Kidney capillary endothelial cell (primary cell): Measurements from ENCODE around the gene CABP7.

Source experiments
- DNase-seq: peaks from one replicate; pipeline ENCODE4 v3.0.0-alpha.2; 2018; ENCODE audit warnings: low spot score

Gene CABP7

DNA sequence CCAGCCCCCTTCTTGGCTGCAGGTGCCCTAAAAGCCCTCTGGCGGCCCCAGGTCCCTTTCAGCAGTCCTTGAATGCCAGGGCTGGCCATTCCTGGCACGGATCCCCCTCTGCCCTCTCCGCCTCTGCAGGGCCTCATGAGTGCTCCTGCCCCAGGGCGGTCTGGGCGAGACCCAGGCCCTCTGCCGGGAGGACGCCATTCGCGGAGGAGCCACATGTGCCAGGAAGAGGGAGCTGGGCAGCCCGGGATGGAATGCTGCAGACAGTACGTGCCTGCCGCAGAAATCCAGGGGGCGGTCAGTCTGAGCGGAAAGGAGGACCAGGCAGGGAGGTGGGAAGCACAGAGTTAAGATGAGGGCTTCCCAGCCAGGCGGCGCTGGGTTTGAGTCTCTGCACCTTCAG is 2.8 kb downstream of the CABP7 start:
- no peak for DNase-seq

DNA sequence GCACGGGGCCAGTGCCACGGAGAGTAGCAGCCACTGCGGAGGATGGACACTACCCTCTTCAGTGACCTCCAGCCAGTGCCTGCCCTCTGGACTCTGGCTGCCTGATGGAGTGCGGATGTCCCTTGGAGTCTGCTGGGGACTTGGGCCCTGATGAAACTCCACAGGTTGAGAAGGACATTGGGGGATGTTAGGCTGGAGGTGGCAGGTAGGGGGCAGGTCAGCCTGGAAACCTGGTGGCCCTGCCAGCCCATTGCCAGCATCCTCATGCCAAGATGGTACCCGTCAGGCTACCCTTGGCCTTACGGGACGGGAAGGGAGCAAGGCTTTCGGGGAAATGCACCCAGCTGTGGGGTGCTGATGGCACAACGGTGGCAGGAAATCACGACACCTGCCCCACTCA is 4.0 kb downstream of the CABP7 start:
- DNase-seq: no peak

DNA sequence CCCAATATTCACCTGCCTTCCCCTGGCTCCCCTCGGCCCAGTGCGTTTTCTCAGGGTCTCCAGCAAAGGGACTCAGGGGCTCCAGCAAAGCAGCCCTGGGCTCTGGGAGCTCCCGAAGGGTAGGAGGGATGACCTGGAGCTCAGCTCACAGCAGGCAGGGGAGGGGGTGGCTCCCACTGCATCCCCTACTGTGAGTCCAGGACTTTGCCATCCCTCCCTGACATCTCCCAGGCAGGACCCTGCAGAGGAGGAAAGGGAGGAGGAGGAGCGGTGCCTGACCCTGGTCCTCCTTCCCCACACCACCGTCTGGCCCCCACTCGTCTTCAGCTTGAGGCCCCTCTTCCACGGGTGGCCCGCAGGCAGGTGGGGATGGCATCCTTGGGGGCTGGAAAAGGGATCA is 5.0 kb downstream of the CABP7 start:
- no peak for DNase-seq

DNA sequence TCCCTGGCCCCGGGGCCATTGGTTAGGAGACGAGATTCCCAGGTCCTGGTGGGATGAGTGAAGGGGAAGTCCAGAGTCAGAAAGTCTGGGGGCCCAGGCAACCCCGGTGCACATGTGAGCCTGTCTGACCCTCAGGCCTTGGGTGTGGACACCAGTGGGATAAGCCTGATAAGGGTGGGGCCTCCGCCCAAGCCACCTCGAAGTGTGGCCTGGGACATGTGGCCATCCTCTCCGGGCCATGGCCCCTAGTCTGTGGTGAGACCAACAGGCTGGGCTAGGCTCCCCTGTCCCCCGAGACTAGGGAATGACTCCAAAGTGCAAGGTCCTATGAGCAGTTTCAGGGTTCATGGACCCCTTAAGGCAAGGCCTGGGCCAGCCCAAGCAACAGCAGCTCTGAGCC is 6.3 kb downstream of the CABP7 start:
- DNase-seq: no peak

DNA sequence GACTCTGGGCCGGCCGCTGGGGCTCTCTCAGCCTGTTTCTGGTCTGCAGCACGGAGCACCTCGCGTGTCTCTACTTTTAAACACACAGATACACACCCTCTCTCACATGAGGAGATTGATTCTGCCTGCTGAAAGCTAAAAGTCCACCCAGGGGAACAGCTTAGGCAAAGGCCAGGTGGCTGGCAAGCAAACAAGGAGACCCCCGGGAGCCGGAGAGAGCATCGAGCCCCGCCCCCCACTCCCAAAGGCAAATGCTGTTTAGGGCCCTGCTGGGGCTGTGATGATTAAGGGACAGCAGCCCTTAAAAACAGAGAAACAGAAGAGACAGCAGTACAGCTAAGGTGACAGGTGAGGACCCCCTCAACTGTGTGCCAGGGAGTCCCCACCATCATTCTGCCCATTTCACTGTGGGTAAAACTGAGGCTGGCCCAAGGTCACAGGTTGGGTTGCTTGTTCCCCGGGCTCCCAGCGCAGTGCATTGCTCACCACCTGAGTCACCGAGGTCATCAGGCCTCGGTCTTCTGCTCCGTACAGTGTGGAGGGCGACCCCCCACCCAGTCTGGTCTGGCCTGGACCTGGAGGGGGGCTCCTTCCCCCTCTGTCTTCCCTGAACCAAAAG is 6.8 kb downstream of the CABP7 start:
- no peak for DNase-seq

DNA sequence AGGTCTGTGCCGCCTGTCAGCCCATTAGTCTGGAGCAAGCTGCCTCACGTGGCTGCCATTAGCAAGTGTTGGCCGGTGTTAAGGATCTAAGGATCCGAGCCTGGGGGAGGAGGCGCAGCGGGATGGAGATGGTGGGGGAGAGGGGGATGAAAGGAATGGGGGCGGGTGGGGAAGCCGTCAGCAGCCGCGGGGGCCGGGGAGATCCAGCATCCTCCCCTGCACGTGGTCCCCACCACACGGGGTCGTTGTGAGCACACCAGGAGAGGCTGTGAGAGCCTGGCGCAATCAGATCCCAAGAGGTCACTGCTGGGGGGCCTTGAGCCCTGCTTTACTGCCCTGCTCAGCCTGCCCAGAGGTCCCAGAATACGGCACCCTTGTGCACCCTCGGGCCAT is 7.3 kb downstream of the CABP7 start:
- peak; percentile 17 for DNase-seq

DNA sequence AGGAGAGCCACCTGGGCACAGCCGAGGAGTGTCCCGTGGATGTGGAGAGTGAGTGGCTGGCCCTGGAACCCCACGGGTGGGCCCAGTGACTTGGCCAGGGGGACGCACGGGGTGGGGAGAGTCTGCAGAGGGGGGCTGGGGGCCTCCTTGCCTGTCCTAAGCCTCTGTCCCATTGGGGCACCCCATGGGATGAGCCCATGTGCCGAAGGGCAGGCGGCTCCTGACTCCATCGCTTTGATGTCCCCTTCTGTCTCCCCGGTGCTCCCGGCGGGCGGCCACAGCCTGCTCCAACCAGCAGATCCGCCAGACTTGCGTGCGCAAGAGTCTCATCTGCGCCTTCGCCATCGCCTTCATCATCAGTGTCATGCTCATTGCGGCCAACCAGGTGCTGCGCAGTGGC is 9.4 kb downstream of the CABP7 start:
- no peak for DNase-seq

DNA sequence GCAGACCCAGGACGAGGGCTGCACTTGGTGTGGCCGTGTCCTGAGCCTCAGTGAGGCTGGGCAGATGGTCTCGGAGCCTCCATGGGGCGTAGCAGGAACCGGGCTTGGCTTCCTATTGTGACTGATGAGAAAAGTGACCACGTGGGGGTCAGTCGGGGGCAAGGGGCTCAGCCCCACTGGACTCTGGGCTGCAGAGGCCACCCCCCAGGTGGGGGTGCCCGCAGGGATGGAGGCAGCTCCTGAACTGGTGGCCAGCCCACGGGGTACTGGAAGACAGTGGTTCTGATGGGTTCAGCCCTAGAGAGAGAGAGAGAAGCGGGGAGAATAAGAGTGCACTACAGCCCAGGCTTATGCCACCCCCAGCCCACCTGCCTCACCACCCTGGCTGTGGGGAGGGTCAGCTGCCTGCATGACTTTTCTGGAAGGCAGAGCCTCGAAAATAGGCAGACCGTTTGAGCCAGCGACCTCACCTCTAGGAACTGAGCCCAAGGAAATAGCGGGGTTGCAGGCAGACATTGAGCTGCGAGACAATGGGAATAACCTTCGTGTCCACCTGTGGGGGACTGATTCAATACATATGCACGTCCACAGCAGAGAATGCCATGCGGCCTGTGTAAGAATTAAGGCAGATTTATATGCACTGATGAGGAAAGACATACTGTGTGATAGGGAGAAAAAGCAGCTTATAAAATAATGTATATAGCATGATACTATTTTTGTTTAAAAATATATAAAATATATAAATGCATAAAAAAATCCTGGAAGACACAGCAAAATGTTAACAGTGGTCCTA is 11.5 kb downstream of the CABP7 start:
- no peak for DNase-seq

DNA sequence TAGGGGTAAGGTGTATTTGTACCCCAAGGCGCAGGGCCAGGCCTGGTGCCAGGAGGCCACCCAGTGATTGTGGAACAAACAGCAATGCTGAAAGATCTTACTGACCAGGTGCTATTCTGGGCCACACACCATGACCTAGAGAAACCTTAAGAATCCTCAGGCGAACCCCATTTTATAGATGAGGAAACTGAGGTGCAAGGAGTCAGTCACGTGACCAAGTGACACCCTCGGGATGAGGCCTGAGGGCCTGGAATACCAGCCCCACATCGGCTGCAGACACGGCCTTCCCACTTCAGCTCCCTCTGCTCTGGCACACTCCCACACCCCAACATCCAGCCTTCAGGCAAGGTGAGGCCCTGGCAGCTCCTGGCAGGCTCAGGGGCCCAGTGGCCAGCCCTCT is 13.1 kb downstream of the CABP7 start:
- no peak for DNase-seq

DNA sequence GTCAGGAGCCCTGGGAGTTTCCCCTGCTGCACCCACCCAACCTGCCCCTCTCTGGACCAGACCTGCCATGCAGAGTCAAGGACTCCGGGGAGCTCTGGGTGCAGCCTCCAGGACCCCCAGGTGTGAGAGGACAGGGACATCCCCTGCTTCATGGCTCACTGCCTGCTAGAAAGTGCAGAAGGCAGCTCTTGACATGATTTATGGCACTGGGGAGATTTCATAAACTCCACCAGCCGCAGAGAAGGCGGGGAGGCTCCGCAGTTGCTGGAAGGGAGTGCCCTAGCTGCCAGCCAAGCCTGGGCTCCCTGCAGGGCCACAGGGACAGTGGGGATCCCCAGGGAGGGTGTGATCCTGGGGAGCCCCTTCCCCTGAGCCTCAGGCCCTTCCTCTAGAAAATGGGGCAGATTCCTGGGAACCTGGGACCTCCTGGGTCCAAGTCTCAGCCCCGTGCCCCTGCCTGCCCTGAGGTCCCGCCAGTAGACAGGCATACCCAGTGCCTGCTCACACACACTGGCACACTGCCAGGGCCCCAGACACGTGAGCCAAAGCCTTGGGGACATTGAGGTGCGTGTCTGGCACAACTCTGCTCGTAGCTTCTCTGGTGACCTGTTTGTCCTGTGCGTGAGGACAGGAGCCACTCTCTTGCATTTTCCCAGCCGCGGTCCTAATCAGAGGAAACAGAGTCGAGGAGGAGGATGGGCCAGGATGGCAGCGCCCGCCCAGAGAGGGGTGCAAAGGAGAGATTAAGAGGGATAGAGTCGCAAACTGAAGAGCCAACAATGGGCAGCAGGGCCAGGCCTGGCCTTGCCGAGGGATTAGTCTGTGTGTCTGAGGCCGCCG is 13.8 kb downstream of the CABP7 start:
- no peak for DNase-seq

DNA sequence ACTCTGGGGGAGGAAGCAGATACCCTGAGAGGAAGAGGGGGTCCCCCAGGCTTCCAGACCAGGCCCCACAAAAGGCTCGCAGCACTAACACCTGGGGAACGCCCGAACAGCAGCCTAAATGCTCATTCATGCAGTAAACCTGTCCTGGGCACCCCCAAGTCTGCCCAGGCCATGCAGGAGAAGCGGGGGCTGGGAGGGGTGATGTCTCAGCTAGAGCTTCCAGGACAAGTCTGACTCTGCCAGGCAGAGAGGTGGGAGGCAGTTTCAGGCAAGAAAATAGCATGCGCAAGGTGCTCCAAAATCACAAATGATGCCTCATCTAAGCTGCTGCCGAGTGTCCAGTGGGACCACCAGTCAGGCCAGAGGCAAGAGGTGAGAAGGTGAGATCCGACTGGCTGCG is 14.6 kb downstream of the CABP7 start:
- no peak for DNase-seq

DNA sequence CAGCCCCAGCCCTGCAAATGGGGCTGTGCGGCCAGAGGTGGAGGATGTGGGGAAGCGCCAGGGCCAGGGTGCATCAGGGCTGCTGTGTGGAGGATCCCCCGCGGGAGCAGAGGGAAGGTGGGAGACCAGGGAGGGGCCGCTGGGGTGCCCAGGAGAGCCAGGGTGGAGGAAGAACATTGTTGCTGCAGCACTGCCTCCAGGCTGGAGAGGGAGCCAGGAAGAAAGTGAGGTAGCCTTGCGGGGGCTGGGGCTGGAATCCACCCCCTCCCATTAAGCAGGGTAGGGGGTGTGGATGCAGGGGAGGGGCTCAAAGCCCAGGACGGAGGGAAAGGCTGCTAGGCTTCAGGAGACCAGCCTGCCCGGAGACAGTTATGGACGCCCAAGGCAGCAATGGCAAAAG is 15.0 kb downstream of the CABP7 start:
- DNase-seq: no peak

DNA sequence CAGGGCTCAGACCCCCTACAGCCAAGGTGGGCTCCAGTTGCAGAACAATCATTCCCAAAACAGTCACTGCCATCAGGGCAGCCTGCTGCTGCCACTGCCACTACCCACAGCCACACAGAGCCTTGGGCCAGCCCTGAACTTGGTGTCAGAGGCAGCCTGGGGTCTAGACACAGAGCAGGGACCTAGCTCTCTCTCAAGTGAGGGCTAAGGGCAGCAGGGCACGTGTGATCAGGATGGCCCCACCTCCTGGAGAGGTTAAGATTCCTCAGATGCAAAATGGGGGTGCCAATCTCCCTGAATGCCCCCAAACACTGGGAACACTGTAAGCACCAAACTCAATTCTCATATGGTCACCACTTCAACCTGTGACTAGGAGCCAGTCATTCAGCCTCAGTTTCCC is 15.6 kb downstream of the CABP7 start:
- no peak for DNase-seq

DNA sequence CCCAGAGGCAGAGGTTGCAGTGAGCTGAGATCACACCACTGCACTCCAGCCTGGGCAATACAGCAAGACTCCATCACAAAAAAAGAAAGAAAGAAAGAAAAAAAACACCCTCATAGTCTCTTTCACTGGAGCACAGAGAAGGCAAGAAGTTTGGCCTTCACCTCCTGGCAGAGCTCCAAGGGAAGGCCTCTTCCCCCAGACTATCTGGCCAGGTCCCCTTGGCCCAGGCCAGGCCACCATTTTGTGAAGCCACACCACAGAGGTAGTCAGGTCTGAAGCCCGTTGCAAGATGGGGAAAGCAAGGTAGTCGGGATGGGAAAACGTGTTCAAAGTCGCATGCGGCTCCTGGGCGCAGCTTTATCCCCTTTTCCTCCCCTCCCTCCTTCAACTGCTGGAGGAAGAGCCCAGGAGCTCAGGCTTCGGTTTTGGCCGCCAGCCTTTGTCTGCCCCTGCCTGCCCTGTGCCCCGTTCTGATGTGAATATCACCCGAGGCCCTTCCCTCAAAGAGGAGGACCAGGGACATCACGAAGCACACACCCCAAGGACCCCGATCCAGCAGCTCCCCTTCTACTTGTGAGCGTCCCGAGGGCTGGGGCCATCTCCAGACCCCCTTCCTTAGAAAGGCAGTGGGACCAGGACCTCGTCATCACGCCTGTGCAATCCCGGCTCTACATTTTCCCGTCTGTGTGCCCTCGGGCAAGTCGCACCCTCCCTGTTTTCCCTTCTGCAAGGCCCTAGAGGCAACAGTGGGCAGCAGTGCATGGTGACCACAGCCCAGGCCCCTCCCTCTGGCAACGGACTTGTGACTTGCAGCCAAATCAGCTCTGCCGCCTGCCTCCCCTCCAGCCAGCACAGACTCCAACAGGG is 17.7 kb downstream of the CABP7 start:
- no peak for DNase-seq

DNA sequence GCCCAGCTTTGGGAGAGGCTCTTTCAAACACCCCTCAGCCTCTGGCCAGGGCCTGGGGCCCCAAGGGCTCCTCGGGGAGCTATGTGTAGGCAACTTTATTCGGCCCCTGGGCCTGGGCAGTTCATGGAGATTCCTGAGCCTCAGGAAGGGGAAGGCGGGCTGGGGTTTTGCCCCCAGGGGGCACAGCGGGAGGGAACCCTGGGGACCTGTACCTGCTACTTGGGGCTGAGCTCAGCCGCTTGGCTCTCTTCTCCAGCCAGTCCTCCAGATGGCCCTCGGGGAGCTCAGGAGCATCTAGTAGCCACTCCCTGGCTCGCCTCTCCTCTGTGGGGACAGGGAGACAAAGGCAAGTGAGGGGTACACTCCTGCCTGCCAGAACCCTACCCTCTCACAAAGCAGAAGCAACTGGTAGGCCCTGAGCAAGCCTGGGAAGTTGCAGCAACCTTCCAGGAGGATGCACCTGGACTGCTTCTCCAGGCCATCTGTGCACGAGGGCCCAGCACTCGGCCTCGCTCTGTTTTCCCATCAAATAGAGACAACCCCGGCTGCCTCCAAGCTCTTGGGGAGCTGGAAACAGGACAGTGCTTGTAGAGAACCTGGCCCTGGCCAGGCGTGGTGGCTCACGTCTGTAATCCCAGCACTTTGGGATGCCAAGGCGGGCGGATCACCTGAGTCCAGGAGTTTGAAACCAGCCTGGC is 18.5 kb downstream of the CABP7 start:
- DNase-seq: no peak

DNA sequence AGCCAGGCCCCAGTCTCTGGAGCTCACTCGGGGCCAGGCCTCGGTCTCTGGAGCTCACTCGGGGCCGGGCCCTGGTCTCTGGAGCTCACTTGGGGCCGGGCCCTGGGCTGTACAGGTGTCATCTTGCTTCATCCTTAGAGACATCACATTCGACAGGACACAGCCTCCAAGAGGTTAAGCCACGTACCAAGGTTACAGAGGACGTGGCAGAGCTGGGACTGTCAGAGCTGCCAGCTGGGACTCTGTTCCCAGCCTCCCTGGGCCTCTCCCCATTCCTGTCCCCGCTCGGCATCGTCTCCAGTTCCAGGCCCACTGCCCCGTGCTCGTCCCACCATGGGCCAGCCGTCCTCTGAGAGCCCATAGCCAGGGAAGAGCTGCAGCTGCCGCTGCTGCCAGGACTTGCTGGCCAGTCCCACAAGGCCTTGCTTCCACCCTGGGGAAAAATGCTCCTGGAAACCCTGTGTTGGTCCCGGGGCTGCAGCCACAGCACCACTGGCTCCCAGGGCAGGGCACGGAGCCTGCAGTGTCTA is 19.6 kb downstream of the CABP7 start:
- DNase-seq: no peak

DNA sequence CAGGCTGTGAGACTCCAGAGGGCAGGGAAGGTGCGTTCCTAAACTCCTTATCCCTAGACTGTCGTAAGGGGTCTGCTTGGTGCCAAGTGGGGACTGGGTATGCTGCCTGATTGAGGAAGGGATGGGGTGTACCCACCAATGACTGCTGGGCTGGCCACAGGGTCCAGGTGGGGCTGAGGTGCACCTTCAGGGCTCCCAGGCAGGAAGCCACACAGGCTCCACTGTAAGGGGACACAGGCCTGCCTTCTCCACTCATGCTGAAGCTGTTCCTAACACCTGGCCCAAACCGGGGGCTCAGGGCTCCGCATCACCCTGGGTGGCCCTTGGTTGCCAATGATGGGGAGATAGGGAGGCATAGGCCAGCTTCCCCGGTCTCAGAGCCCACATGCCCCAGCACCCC is 20.4 kb downstream of the CABP7 start:
- no peak for DNase-seq

DNA sequence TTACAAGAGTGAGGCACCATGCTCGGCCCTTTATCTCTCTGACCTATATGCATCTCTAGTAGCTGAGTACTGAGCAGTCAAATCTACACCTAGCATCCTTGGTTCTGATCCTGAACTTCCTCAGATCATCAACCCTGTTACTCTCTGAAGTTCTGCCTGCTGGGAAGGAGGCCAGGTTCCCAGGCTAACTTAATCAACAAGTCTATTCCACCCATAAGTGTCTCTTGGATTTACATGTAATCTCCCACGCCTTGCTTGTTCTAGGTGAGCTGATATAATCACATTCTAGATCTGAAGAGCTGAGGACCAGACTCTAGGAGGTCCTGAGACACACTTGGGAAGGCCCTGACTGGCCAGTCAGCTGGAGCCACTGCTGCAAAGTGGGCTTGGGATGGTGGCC is 22.1 kb downstream of the CABP7 start:
- no peak for DNase-seq

DNA sequence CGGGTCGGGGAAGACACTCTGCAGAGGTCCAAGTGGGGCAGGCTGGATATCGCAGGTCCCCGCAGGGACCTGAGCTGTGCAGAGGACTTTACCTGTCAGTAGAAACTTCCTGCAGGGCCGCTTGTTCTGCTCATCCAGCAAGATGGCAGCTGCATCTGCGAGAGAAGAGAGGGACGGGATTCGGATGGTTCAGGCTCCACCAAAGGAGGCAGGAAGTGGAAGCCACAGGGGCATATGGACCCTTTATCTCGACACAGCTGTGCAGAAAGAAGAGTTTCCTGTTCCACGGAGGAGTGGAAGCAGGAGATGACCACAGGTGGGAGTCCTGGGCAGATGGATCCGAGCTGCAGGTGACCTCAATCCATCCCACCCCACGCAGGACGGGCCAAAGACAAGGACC is 22.5 kb downstream of the CABP7 start:
- no peak for DNase-seq

DNA sequence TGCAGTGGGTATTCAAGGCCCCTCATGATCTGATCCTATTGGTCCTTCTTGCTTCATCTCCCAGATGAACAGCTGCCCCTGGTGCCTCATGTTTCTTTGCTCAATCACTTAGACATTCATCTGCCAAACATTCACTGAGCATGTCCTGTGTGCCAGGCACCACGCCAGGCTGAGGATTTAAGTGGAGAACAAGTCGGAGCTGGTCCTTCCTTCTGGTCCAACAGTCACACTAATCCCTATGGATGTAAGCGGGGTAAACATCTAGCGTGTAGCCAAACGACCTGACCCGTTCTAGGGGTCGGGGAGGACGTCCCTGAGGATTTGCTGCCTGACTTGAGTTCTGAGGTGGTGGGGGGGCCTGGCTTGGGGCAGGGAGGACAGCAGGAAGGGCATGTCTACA is 25.1 kb downstream of the CABP7 start:
- DNase-seq: no peak

DNA sequence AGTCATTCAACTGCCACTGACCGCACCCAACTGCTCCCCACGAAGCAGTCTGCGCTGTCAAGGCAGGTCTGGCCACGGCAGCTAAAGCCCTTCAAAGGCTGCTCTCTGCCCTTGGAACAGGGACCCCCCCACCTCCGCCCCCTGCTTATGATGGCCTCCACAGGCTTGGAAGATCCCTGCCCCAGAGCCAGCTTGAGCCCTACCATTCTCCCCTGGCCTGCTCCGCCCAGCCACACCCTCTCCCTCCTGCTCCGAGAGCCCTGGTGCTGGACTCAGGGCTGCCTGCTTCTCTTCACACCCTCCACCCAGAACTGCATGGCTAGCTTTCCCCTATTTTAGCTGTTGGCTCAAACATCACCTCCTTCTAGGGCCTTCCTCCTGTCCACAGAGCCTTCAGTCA is 28.0 kb downstream of the CABP7 start:
- DNase-seq: no peak
